HG03025 (cell line): Measurements from ENCODE around the gene FAM222B.
"Not testable (repeated sequence)": the region's sequence is repeated elsewhere in the genome, so short reads cannot be mapped to it uniquely, and the experiment has no call there.

Experiments used
- ATAC-seq: cut with Tn5 transposase; IDR thresholded peaks from one replicate; pipeline ENCODE4 v1.9.1; 2021; ENCODE audit warnings: mild to moderate bottlenecking, moderate library complexity; ENCODE audit not compliant: unreplicated experiment, low FRiP score

Gene FAM222B

DNA sequence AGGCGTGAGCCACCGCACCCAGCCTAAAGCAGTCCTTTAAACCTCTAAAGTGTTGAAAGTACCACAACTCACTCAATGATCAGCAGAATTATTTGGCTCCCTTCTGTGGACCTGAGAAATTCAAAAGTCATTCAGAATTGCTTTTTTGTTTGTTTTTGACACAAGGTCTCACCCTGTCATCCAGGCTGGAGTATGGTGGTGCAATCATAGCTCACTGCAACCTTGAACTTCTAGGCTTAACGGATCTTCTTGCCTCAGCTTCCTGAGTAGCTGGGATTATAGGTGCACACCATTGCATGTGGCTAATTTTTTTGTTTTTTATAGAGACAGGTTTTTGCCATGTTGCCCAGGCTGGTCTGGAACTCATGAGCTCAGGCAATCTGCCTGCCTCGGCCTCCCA is 54.5 kb downstream of the FAM222B start:
- no peak for ATAC-seq

GRCh38 chr17:28783161-28783560 is 59.4 kb downstream of the FAM222B start:
- ATAC-seq = no peak

DNA sequence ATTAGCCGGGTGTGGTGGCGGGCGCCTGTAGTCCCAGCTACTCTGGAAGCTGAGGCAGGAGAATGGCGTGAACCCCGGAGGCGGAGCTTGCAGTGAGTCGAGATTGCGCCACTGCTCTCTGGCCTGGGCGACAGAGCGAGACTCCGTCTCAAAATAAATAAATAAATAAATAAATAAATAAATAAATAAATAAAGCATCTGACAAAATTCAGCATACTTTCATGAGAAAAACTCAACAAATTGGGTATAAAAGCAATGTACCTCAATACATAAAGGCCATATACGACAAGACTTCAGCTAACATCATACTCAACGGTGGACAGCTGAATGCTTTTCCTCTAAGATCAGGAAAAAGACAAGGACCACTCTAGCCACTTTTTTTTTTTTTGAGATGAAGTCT is 63.0 kb downstream of the FAM222B start:
- not testable (repeated sequence) for ATAC-seq

- ATAC-seq = no peak
Measured at GRCh38 chr17:28777178-28777577, 65.4 kb downstream of the FAM222B start.

- no peak for ATAC-seq
Measured at GRCh38 chr17:28774206-28774605, 68.4 kb downstream of the FAM222B start.

GRCh38 chr17:28773736-28774135 is 68.9 kb downstream of the FAM222B start:
- ATAC-seq = no peak

DNA sequence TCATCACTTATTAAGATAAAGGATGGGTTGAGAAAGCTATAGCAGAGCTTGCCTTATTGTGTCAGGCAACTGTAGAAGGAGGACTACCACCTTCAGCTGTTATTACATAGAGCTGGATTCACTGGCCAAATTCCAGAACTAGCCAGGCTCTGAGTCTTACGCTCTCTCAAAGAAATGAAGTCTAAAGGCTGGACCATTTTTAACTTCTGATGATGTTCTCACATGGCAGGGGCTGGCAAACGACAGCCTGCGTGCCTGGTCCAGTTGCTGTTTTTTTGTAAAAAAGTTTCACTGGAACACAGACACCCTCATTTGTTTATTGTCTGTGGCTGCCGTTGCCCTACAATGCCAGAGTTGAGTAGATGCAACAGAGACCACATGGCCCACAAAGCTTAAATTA is 77.6 kb downstream of the FAM222B start:
- no peak for ATAC-seq

GRCh38 chr17:28763804-28764266 is 78.8 kb downstream of the FAM222B start:
- ATAC-seq = no peak

GRCh38 chr17:28763137-28763799 is 79.3 kb downstream of the FAM222B start:
- no peak for ATAC-seq

DNA sequence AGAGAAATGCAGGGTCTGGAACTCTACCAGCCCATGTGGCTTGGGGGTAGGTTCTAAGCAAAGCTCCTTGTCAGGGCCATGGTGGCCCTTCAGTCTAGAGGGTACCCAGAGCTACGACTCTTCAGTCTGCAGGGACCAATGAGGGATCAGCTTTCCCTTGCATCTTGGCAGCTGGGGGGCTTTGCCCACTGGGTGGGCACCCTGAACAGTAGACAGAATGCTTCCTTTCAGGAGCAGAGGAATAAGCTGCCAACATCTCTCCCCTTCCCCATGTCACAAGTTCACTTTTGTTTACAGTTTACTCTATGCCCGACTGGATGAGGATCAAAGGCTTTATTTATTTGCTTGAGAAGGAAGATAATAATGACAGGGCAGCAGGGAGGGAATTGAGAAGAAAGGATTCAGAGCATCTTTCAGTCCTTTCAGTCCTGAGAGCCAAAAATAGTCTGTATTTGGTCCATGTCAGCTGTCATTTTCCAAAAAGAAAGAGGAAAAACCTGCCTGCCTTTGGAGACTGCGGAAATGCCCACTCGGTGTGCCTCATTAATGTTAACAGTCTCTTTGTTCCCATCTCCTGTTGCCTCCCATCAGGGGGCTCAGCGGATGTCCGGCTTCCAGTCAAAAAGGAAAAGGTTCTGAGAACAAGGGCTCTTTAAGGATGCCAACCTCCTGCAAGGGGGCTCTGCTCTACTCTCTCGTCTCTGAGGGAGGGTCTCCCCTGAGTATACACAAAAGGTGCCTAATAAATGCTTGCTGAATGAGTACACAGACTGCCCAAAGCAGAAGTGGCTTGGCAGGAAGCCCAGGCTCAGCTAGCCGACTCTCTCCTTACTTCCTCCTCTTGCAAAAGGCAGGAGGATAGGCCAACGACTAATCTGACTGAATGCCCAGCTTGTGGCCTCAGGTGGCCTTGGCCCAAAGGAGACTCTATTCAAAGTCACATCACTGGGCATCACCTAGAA is 81.7 kb downstream of the FAM222B start:
- no peak for ATAC-seq

DNA sequence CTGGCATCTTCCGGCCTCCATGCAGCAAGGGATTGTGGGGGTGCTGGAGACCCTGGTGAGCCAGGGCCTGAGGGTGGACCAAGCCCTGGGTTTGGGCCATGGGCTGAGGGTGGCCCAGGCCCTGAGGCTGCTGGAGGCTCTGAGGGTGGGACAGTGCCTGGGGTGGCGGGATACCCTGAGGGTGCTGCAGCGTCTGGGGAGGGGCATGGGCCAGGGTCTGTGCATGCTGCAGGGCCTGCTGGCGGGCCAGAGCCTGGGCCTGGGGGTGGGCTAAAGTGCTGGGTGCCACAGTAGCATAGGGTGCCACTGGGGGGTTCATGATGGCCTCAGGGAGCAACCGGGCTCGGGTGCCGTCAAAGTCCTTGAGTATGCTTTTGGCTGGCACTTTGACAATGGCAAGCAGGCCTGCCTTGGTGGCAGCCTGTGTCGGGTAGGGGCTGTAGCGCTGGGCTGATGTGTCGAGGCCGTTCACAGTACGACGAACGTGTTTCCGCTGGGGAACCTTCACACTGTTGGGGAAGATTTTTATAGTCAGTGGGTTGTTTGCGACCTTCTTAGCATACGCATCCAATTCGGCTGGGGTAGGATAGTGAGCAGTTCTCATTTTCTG is 83.2 kb downstream of the FAM222B start:
- ATAC-seq = no peak

GRCh38 chr17:28758411-28759121 is 84.0 kb downstream of the FAM222B start:
- ATAC-seq = no peak

GRCh38 chr17:28756049-28756804 is 86.4 kb downstream of the FAM222B start:
- ATAC-seq = no peak

DNA sequence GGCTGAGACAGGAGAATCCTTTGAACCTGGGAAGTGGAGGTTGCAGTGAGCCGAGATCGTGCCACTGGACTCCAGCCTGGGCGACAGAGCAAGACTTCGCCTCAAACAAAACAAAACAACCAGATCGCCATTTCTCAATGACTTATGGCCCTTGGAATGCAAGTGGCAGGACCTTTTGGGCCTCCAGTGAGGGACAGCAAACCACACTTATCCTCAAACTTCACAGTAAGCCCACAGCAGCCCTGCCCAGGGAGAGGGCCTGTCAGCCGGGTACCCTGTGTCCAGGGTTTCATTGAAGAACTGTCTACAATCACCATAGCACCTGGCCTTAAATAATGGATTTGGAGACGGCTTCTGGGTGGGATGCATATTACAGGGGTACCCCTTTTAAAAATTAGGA is 87.1 kb downstream of the FAM222B start:
- no peak for ATAC-seq

DNA sequence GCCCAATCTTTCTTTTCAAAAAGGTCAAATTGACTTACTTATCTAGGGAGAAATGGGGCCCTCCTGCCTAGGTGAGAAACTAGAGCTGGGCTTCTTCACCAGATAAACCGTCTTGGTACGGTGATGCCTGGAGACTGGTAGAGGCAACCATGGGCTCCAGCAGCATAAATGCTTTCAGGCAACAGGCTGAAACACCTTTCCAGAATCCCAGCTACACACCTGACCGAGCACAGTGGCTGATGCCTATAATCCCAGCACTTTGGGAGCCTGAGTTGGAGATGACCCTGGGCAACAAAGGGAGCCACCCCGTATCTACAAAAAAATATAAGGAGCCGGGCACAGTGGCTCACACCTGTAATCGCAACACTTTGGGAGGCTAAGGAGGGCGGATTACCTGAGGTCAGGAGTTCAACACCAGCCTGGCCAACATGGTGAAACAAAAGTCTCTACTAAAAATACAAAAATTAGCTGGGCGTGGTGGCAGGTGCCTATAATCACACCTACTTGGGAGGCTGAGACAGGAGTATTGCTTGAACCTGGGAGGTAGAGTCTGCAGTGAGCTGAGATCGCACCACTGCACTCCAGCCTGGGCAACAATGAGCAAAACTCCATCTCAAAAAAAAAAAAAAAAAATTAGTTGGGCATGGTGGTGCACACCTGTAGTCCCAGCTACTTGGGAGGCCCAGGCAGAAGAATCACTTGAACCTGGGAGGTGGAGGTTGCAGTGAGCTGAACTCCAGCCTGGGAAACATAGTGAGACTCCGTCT is 90.8 kb downstream of the FAM222B start:
- no peak for ATAC-seq

- ATAC-seq = no peak
Measured at GRCh38 chr17:28750178-28751047, 92.2 kb downstream of the FAM222B start.

DNA sequence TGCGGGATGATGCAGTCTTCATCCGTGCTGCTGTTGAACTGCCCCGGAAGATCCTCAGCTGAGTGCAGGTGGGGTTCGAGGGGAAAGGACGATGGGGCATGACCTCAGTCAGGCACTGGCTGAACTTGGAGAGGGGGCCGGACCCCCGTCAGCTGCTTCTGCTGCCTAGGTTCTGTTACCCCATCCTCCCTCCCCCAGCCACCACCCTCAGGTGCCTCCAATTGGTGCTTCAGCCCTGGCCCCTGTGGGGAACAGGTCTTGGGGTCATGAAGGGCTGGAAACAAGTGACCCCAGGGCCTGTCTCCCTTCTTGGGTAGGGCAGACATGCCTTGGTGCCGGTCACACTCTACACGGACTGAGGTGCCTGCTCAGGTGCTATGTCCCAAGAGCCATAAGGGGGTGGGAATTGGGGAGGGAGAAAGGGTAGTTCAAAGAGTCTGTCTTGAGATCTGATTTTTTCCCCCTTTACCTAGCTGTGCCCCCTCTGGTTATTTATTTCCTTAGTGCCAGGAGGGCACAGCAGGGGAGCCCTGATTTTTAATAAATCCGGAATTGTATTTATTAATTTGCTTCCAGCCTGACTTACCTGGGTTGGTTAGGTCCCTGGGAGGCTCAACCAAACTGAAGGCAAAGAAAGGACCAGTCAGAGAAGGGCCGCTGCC is 92.9 kb downstream of the FAM222B start:
- ATAC-seq = no peak
